ENCODE results near the gene MATK. TPM values are rescaled to one million over a fixed set of nuclear protein-coding genes. Genes with fewer than 3 reads are reported as not detected.

Gene MATK
- total RNA-seq, 5 donors from 2014 or later (not counting 1 experiment from before 2014, with no cell fraction given): 9.2 to 41.4 (median 20.6) TPM

- 75% methylated on average over 1 of the region's 2 CpGs for WGBS (ENCODE audit: insufficient coverage)
- Histone ChIP-seq H3K36me3 (ENCODE audit: control insufficient read depth in 2 of 2, extremely low read depth in 1 of 2, insufficient read depth in 1 of 2, low read length in 1 of 2) (peaks cover 12 to 39% of the 10 kb centered on the region in 2 donors), H3K9me3 (no peaks in the 10 kb centered on the region), H3K4me3 (ENCODE audit: control insufficient read depth in 1 of 2, extremely low read depth in 1 of 2, low read length in 1 of 2) (no peak overlapping the region), H3K27me3 (replicated peaks in 1 of 2; ENCODE audit: control insufficient read depth in 2 of 2, extremely low read depth in 1 of 2, insufficient read depth in 2 of 2, low read length in 1 of 2) (no peaks in the 10 kb centered on the region), H3K4me1 (ENCODE audit: control insufficient read depth in 1 of 2, extremely low read depth in 1 of 2, insufficient read depth in 2 of 2, low read length in 2 of 2) (peaks cover 0 to 5% of the 10 kb centered on the region in 2 experiments), H3K27ac (ENCODE audit: low read length) (no peak overlapping the region)
- Mint-ChIP-seq H3K4me3 (no peak overlapping the region), H3K4me1 (peaks cover 7 to 8% (median 7%) of the 10 kb centered on the region in 3 donors), H3K27me3 (no peaks in the 10 kb centered on the region), H3K36me3 (peaks cover 21% of the 10 kb centered on the region), H3K9me3 (no peaks in the 10 kb centered on the region), H3K27ac (no peak overlapping the region)
- POLR2A ChIA-PET: no interaction called here
- DNase-seq (no peak), ATAC-seq (replicated peaks in 1 of 4) (no peak)
- CTCF ChIA-PET: no interaction called here
Observed at GRCh38 chr19:3750211-3750610, 36.0 kb downstream of the MATK start.

DNA sequence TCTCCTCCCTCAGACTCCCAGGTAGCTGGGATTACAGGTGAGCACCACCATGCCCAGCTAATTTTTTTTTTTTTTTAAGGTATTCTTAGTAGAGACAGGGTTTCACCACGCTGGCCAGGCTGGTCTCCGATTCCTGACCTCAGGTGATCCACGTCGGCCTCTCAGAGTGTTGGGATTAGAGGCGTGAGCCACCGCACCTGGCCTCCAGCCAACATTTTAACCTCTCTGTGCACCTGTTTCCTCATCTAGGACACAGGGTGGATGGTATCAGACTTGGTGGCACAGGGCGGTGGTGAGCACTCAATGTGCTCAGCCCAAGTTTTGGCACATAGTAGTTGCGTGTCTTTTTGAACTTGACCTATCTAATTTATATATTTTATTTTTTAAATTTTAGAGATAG, 37.2 kb downstream of the MATK start:
- no peaks in the 10 kb centered on the region for H3K9me3 Mint-ChIP-seq
- H3K36me3 Mint-ChIP-seq: peaks cover 18% of the 10 kb centered on the region
- no CpG with 5 or more reads among the region's 8 CpGs for WGBS (ENCODE audit: insufficient coverage)
- Histone ChIP-seq H3K36me3 (ENCODE audit: control insufficient read depth in 2 of 2, extremely low read depth in 1 of 2, insufficient read depth in 1 of 2, low read length in 1 of 2) (peaks cover 6 to 35% of the 10 kb centered on the region in 2 donors), H3K27me3 (replicated peaks in 1 of 2; ENCODE audit: control insufficient read depth in 2 of 2, extremely low read depth in 1 of 2, insufficient read depth in 2 of 2, low read length in 1 of 2) (no peaks in the 10 kb centered on the region), H3K9me3 (no peaks in the 10 kb centered on the region), H3K27ac (ENCODE audit: low read length) (no peak overlapping the region), H3K4me1 (ENCODE audit: control insufficient read depth in 1 of 2, extremely low read depth in 1 of 2, insufficient read depth in 2 of 2, low read length in 2 of 2) (no peaks in the 10 kb centered on the region), H3K4me3 (ENCODE audit: control insufficient read depth in 1 of 2, extremely low read depth in 1 of 2, low read length in 1 of 2) (no peak overlapping the region)
- no peak overlapping the region for H3K4me3 Mint-ChIP-seq
- ChIA-PET CTCF (no interaction called here), POLR2A (no interaction called here)
- H3K27me3 Mint-ChIP-seq: no peaks in the 10 kb centered on the region
- ATAC-seq (replicated peaks in 1 of 4) (no peak), DNase-seq (no peak)
- H3K27ac Mint-ChIP-seq: no peak overlapping the region
- no peaks in the 10 kb centered on the region for H3K4me1 Mint-ChIP-seq

DNA sequence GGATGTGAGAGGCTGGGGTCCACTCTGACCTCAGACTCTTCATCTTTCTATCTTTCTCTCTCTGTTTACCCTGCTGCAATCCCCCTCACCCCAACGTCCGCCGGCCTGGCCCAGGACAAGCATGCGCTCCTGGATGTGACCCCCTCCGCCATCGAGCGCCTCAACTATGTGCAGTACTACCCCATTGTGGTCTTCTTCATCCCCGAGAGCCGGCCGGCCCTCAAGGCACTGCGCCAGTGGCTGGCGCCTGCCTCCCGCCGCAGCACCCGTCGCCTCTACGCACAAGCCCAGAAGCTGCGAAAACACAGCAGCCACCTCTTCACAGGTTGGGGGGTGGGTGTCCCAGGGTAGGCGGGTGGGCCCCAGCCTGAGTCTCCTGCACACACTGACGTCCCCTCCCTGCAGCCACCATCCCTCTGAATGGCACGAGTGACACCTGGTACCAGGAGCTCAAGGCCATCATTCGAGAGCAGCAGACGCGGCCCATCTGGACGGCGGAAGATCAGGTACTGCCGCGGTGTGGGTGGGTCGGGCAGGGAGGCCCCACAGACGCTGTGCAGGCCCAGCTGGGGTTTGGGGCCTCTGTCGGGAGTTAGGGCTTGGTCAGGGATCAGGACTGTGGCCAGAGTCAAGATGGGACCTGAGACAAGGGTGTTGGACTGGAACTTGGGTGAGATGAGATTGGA, 39.7 kb downstream of the MATK start:
- H3K36me3 ChIP-seq (ENCODE audit: control insufficient read depth in 2 of 2, extremely low read depth in 1 of 2, insufficient read depth in 1 of 2, low read length in 1 of 2): peaks cover 6 to 20% of the 10 kb centered on the region in 2 donors
- 84% methylated on average over 22 of the region's 31 CpGs for WGBS (ENCODE audit: insufficient coverage)
- no peaks in the 10 kb centered on the region for H3K4me1 ChIP-seq (ENCODE audit: control insufficient read depth in 1 of 2, extremely low read depth in 1 of 2, insufficient read depth in 2 of 2, low read length in 2 of 2)
- ATAC-seq (replicated peaks in 1 of 4) (no peak), DNase-seq (no peak)
- ChIA-PET POLR2A (no interaction called here), CTCF (interaction anchor here in 1 of 2 donors (0.6 kb wide), 1 partner anchor 443 kb away, joined by 4 read pairs; no protein-coding TSS in a partner anchor)
- H3K4me3 ChIP-seq (ENCODE audit: control insufficient read depth in 1 of 2, extremely low read depth in 1 of 2, low read length in 1 of 2): no peak overlapping the region
- Mint-ChIP-seq H3K36me3 (peaks cover 19% of the 10 kb centered on the region), H3K27me3 (no peaks in the 10 kb centered on the region), H3K4me1 (no peaks in the 10 kb centered on the region), H3K9me3 (no peaks in the 10 kb centered on the region), H3K27ac (no peak overlapping the region), H3K4me3 (no peak overlapping the region)
- H3K27ac ChIP-seq (ENCODE audit: low read length): no peak overlapping the region
- H3K27me3 ChIP-seq (replicated peaks in 1 of 2; ENCODE audit: control insufficient read depth in 2 of 2, extremely low read depth in 1 of 2, insufficient read depth in 2 of 2, low read length in 1 of 2): no peaks in the 10 kb centered on the region
- no peaks in the 10 kb centered on the region for H3K9me3 ChIP-seq

GRCh38 chr19:3745363-3746045, 40.7 kb downstream of the MATK start:
- Histone ChIP-seq H3K9me3 (no peaks in the 10 kb centered on the region), H3K27ac (ENCODE audit: low read length) (no peak overlapping the region), H3K36me3 (ENCODE audit: control insufficient read depth in 2 of 2, extremely low read depth in 1 of 2, insufficient read depth in 1 of 2, low read length in 1 of 2) (peaks cover 6 to 10% of the 10 kb centered on the region in 2 donors), H3K27me3 (replicated peaks in 1 of 2; ENCODE audit: control insufficient read depth in 2 of 2, extremely low read depth in 1 of 2, insufficient read depth in 2 of 2, low read length in 1 of 2) (no peaks in the 10 kb centered on the region), H3K4me1 (ENCODE audit: control insufficient read depth in 1 of 2, extremely low read depth in 1 of 2, insufficient read depth in 2 of 2, low read length in 2 of 2) (no peaks in the 10 kb centered on the region), H3K4me3 (ENCODE audit: control insufficient read depth in 1 of 2, extremely low read depth in 1 of 2, low read length in 1 of 2) (no peak overlapping the region)
- Mint-ChIP-seq H3K27me3 (no peaks in the 10 kb centered on the region), H3K4me1 (no peaks in the 10 kb centered on the region), H3K27ac (no peak overlapping the region), H3K4me3 (no peak overlapping the region), H3K9me3 (no peaks in the 10 kb centered on the region), H3K36me3 (peaks cover 15% of the 10 kb centered on the region)
- ChIA-PET CTCF (no interaction called here), POLR2A (no interaction called here)
- no peak for DNase-seq
- 69% methylated on average over 3 of the region's 8 CpGs for WGBS (ENCODE audit: insufficient coverage)
- ATAC-seq (replicated peaks in 1 of 4): no peak

DNA sequence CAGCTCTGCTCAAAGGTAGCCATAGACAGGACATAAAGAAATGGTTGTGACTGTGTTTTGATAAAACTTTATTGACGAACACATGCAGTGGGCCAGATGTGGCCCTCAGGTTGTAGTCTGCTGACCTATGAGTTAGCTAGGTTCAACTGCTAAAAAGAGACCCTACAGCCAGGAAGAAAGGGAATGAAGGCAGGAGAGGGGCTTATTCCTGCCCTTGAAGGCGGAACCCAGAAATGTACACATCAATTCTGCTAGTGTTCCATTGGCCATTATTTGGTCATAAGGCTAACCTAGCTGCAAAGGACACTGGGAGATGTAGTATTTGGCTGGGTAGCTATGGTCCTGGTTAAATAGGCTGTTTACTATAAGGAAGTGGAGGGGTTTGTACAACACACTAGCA, 42.7 kb downstream of the MATK start:
- WGBS (ENCODE audit: insufficient coverage): no CpG with 5 or more reads among the region's 2 CpGs
- POLR2A ChIA-PET: interaction anchor here in 1 of 2 donors (0.5 kb wide), 1 partner anchor 20 kb away, joined by 3 read pairs; no protein-coding TSS in a partner anchor
- H3K27me3 Mint-ChIP-seq: no peaks in the 10 kb centered on the region

GRCh38 chr19:3740431-3740830, 45.8 kb downstream of the MATK start:
- Histone ChIP-seq H3K27me3 (replicated peaks in 1 of 2; ENCODE audit: control insufficient read depth in 2 of 2, extremely low read depth in 1 of 2, insufficient read depth in 2 of 2, low read length in 1 of 2) (peaks cover 0 to 3% of the 10 kb centered on the region in 2 experiments), H3K36me3 (ENCODE audit: control insufficient read depth in 2 of 2, extremely low read depth in 1 of 2, insufficient read depth in 1 of 2, low read length in 1 of 2) (peaks cover 0 to 1% of the 10 kb centered on the region in 2 donors), H3K9me3 (no peaks in the 10 kb centered on the region), H3K4me1 (ENCODE audit: control insufficient read depth in 1 of 2, extremely low read depth in 1 of 2, insufficient read depth in 2 of 2, low read length in 2 of 2) (peaks cover 2 to 19% of the 10 kb centered on the region in 2 experiments), H3K4me3 (ENCODE audit: control insufficient read depth in 1 of 2, extremely low read depth in 1 of 2, low read length in 1 of 2) (no peak overlapping the region), H3K27ac (ENCODE audit: low read length) (no peak overlapping the region)
- Mint-ChIP-seq H3K36me3 (peaks cover 31% of the 10 kb centered on the region), H3K27me3 (no peaks in the 10 kb centered on the region), H3K9me3 (no peaks in the 10 kb centered on the region), H3K27ac (no peak overlapping the region), H3K4me3 (no peak overlapping the region), H3K4me1 (peaks cover 15 to 25% (median 16%) of the 10 kb centered on the region in 3 donors)
- ChIA-PET CTCF (no interaction called here), POLR2A (no interaction called here)
- DNase-seq (no peak), ATAC-seq (replicated peaks in 1 of 4) (no peak)
- WGBS (ENCODE audit: insufficient coverage): 98% methylated on average over 20 of the region's 24 CpGs

More for the DNA sequence above, 42.7 kb downstream of the MATK start:
- Mint-ChIP-seq H3K9me3 (no peaks in the 10 kb centered on the region), H3K4me3 (no peak overlapping the region), H3K27ac (no peak overlapping the region), H3K4me1 (peaks cover 9 to 13% (median 10%) of the 10 kb centered on the region in 3 donors), H3K36me3 (peaks cover 8% of the 10 kb centered on the region)
- Histone ChIP-seq H3K36me3 (ENCODE audit: control insufficient read depth in 2 of 2, extremely low read depth in 1 of 2, insufficient read depth in 1 of 2, low read length in 1 of 2) (no peaks in the 10 kb centered on the region), H3K27me3 (replicated peaks in 1 of 2; ENCODE audit: control insufficient read depth in 2 of 2, extremely low read depth in 1 of 2, insufficient read depth in 2 of 2, low read length in 1 of 2) (peaks cover 0 to under 1% of the 10 kb centered on the region in 2 experiments), H3K4me3 (ENCODE audit: control insufficient read depth in 1 of 2, extremely low read depth in 1 of 2, low read length in 1 of 2) (no peak overlapping the region), H3K27ac (ENCODE audit: low read length) (no peak overlapping the region), H3K4me1 (ENCODE audit: control insufficient read depth in 1 of 2, extremely low read depth in 1 of 2, insufficient read depth in 2 of 2, low read length in 2 of 2) (peaks cover 2 to 17% of the 10 kb centered on the region in 2 experiments), H3K9me3 (no peaks in the 10 kb centered on the region)
- DNase-seq (no peak), ATAC-seq (replicated peaks in 1 of 4) (no peak)
- CTCF ChIA-PET: no interaction called here

All from T-cell (primary cell).